Heart right ventricle (tissue), 16 donors: ENCODE results near the gene UCP2. TPM values are rescaled to one million over a fixed set of nuclear protein-coding genes. Genes with fewer than 3 reads are reported as not detected.

ENCODE experiments used
- ATAC-seq, 8 donors: fragments of 200-7000 bp; cut with Tn5 transposase; one replicate each; pipeline ENCODE4 v1.9.1; 2020; ENCODE audit warnings: mild to moderate bottlenecking in 8 of 8, moderate library complexity in 8 of 8, moderate number of reproducible peaks in 1 of 8
- DNase-seq, 2 donors: peaks; one replicate each; pipeline ENCODE4 v3.0.0-alpha.2; 2020
- H3K27ac ChIP-seq, 10 donors: fragments of 200-600 bp; sonication (generic) in 2 of 10; one replicate each; pipeline versions ENCODE4 v1.5.0 to v1.8.0; 2020 to 2022; ENCODE audit warnings: mild to moderate bottlenecking in 3 of 10
- H3K27me3 ChIP-seq, 7 donors: fragments of 200-600 bp; one replicate each; pipeline ENCODE4 v1.8.0; 2021 to 2022; ENCODE audit warnings: mild to moderate bottlenecking in 2 of 7
- H3K36me3 ChIP-seq, 9 donors: fragments of 200-600 bp; sonication (generic) in 1 of 9; one replicate each; pipeline versions ENCODE4 v1.5.0 to v1.8.0; 2020 to 2022; ENCODE audit warnings: mild to moderate bottlenecking in 2 of 9
- H3K4me1 ChIP-seq, 9 donors: fragments of 200-600 bp; sonication (generic) in 1 of 9; one replicate each; pipeline versions ENCODE4 v1.5.0 to v1.8.0; 2020 to 2022; ENCODE audit warnings: mild to moderate bottlenecking in 4 of 9
- H3K4me3 ChIP-seq, 10 donors: fragments of 200-600 bp; sonication (generic) in 2 of 10; one replicate each; pipeline versions ENCODE4 v1.5.0 to v1.8.0; 2020 to 2022; ENCODE audit warnings: mild to moderate bottlenecking in 7 of 10, moderate library complexity in 2 of 10
- H3K9me3 ChIP-seq, 11 donors: fragments of 200-600 bp in 10 of 11; sonication (generic) in 2 of 11; one replicate each; pipeline versions ENCODE4 v1.5.0 to v1.8.0; 2013 to 2022; ENCODE audit warnings: mild to moderate bottlenecking in 2 of 11, control low read depth in 1 of 11, moderate library complexity in 1 of 11
- CTCF ChIP-seq, 9 donors: fragments of 200-600 bp; sonication (generic) in 2 of 9; IDR thresholded peaks; one replicate each; pipeline versions ENCODE4 v1.5.0 to v1.8.0; 2021 to 2022; ENCODE audit warnings: antibody characterized with exemption in 9 of 9, mild to moderate bottlenecking in 5 of 9, moderate library complexity in 1 of 9
- WGBS, 2 donors: extraction: QIAGEN DNeasy Blood & Tissue Kit; methylation state at CpG; one replicate each; pipeline ENCODE4 v1.1.7; 2013; ENCODE audit warnings: inconsistent platforms in 1 of 2; 5-methylcytosine and 5-hydroxymethylcytosine counted together
- intact Hi-C, 10 donors: fragments of 100-400 bp; cut with DNase I; formaldehyde crosslinking; loops; one replicate each; pipeline versions ENCODE4 v1.11.1 to v1.14.2; 2022
- polyA plus RNA-seq, 2 donors: library from polyadenylated mRNA; stranded (reverse); fragments of 200-250 nt; gene quantifications; one replicate each; pipeline ENCODE4 v1.2.3, GENCODE V29; 2013
- total RNA-seq, 10 donors: library from RNA; stranded (reverse); fragmentation: NEBNext Ultra II Directional in 3 of 10; extraction: Animal tissue kit (Norgen Biotek cat#: 25700) in 3 of 10; gene quantifications; one replicate each; pipeline versions ENCODE4 v1.2.1 to v1.2.4, GENCODE V29; 2021 to 2023
- donor health status: Arrhythmogenic right ventricular cardiomyopathy.
- donor health status: ischemic (EF 13 %, LVEDD 7.1; RV severe dilation, severe dysfunction).
- donor health status: healthy with polysubstance abuse.
- donor health status: DM: no; HTN: yes; CAD: no.
- donor health status: DM: no; HTN: no; CAD: no.
- donor health status: ischemic (EF 25% LVEDD 6.9; RV normal size, moderate dysfunction).
- donor health status: ischemic (EF 25% LVEDD 5.7; RV mildly dilated, moderate dysfunction).
- donor health status: healthy.
- donor health status: DM: yes; HTN: yes; CAD: no.
- donor health status: Ischemic cardiomyopathy.
- donor health status: ischemic (EF 35%, LVEDD 5.7; RV mildly dilated, moderate dysfunction).
- donor health status: nonischemic (EF 11% LVEDD 7.7; RV severe dilation, severe dysfunction).
- donor health status: DM: yes; HTN: yes; CAD: no.
- donor health status: PGD.
- donor health status: ischemic (EF 29% LVEDD 5.4; RV normal size, mild dysfunction).
- donor health status: nonischemic (EF 23%, LVEDD 6.1; RV moderate dilation, normal function).

UCP2 gene
- total and polyA plus RNA-seq, 12 donors, result 10.2 to 73.3 (median 18.1) TPM

DNA sequence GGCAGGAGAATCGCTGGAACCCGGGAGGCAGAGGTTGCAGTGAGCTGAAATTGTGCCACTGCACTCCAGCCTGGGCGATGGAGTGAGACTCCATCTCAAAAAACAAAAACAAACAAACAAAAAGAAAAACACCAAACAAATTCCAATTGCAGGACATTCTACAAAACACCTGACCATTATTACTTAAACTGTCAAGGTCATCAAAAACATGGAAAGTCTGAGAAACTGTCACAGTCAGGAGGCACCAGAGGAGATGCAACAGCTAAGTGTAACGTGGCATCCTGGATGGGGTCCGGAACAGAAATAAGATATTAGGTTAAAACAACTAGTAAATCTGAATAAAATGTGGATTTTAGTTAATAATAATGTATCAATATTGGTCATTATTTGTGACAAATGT lies 32.7 kb downstream of the UCP2 start:
- Histone ChIP-seq H3K27ac (no peak overlapping the region), H3K4me1 (no peaks in the 10 kb centered on the region), H3K27me3 (no peaks in the 10 kb centered on the region), H3K9me3 (no peaks in the 10 kb centered on the region), H3K36me3 (no peaks in the 10 kb centered on the region), H3K4me3 (no peak overlapping the region)
- TF ChIP-seq CTCF (IDR thresholded peaks at IDR 0.05), result no peak
- no peak for ATAC-seq
- intact Hi-C loops, result no loop called here
- WGBS, 2 donors, result 86 to 96% methylated on average over 5 of the region's 5 CpGs
- DNase-seq, result no peak

DNA sequence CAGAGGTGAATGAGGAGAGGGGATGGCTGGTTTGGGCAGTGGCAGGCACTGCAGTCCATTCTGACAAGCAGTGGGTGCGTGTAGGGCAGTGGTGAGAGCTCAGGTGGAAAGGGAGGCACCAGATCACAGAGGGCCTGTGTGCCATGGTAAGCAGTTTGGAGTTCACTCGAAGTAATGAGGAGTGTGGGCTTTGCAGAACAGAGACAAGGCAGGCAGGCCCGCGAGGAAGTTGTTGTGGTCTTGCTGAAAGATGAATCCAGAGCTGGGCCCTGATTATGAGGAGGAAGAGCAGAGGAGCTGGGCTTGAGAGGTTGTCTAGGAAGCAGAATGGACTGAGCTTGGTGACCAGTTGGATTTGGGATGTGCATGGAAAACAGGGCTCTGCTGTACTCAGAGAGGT lies 33.4 kb downstream of the UCP2 start:
- intact Hi-C loops, result no loop called here
- no peak overlapping the region for H3K4me3 ChIP-seq
- 83 to 89% methylated on average over 4 of the region's 4 CpGs for WGBS, 2 donors
- ATAC-seq (peak in 1 of 8 donors; percentile 44), DNase-seq (no peak)
- H3K27me3 ChIP-seq, result no peaks in the 10 kb centered on the region
- H3K27ac ChIP-seq, result no peak overlapping the region
- H3K4me1 ChIP-seq, result no peaks in the 10 kb centered on the region
- H3K36me3 ChIP-seq, result no peaks in the 10 kb centered on the region
- no peaks in the 10 kb centered on the region for H3K9me3 ChIP-seq
- no peak for TF ChIP-seq CTCF (IDR thresholded peaks at IDR 0.05)

DNA sequence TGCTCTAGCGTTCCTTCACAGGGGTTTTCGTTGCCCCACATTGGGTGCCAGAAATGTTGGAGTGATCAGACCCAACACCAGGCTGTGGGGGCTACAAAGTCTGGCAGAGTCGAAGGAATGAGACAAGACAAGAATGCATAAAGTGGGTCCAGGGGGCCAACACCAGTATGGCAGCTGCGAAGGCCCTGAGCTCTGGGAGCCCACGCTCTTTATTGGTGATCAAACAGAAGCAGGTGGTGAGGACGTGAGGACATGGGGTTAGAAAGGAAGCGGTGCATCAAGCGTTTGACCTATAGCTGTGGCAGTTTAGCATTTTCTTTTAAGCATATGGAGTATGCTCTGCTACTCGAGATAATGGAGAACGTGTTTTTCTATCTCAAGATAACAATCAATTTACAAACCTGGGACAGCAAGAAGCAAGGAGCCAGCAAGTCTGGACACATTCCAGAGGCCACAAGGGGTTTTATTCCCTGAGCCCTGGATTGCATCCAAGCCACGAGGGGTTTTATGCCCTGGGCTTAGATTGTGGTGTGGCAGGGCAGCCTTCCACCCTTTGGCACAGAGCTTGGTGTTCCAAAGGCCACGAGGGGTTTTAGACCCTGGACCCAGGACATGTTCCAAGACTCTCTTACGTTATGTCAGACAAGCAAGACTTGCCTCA lies 35.7 kb downstream of the UCP2 start:
- H3K27me3 ChIP-seq, result no peaks in the 10 kb centered on the region
- H3K36me3 ChIP-seq, result no peaks in the 10 kb centered on the region
- TF ChIP-seq CTCF (IDR thresholded peaks at IDR 0.05), result no peak
- H3K27ac ChIP-seq, result no peak overlapping the region
- no peak overlapping the region for H3K4me3 ChIP-seq
- no peak for ATAC-seq
- 82 to 85% methylated on average over 13 of the region's 13 CpGs for WGBS, 2 donors
- no peak for DNase-seq
- no peaks in the 10 kb centered on the region for H3K4me1 ChIP-seq
- H3K9me3 ChIP-seq, result no peaks in the 10 kb centered on the region
- intact Hi-C loops, result no loop called here

GRCh38 chr11:73945396-73945795 lies 37.2 kb downstream of the UCP2 start:
- 77 to 82% methylated on average over 4 of the region's 4 CpGs for WGBS, 2 donors
- intact Hi-C loops, result no loop called here
- Histone ChIP-seq H3K9me3 (peaks cover 0 to 10% (median 0%) of the 10 kb centered on the region in 11 donors), H3K4me1 (no peaks in the 10 kb centered on the region), H3K36me3 (no peaks in the 10 kb centered on the region), H3K4me3 (no peak overlapping the region), H3K27ac (no peak overlapping the region), H3K27me3 (no peaks in the 10 kb centered on the region)
- TF ChIP-seq CTCF (IDR thresholded peaks at IDR 0.05), result no peak
- ATAC-seq (no peak), DNase-seq (no peak)
